WI38 (cell line): ENCODE data around the gene RNF220.

Source experiments
- H3K4me3 ChIP-seq: 2 replicates; pipeline ENCODE4 v1.5.1; 2011; ENCODE audit warnings: low read depth, mild to moderate bottlenecking, control low read depth, low read length
- CTCF ChIP-seq: IDR thresholded peaks from 2 replicates; pipeline ENCODE4 v1.5.1; 2012; ENCODE audit warnings: low read depth, mild to moderate bottlenecking, control low read depth, low read length

The RNF220 gene

GRCh38 chr1:44537538-44537937 is 132.5 kb downstream of the RNF220 start:
- no peak overlapping the region for H3K4me3 ChIP-seq
- no peak for TF ChIP-seq CTCF

GRCh38 chr1:44537956-44538355 is 132.9 kb downstream of the RNF220 start:
- no peak for TF ChIP-seq CTCF
- H3K4me3 ChIP-seq: no peak overlapping the region

- no peak for TF ChIP-seq CTCF
- H3K4me3 ChIP-seq: no peak overlapping the region
Observed at GRCh38 chr1:44539991-44540730, 135.1 kb downstream of the RNF220 start.

GRCh38 chr1:44542420-44543063 is 137.5 kb downstream of the RNF220 start:
- no peak for TF ChIP-seq CTCF
- H3K4me3 ChIP-seq: no peak overlapping the region

- TF ChIP-seq CTCF: no peak
- no peak overlapping the region for H3K4me3 ChIP-seq
Observed at GRCh38 chr1:44543064-44543744, 138.1 kb downstream of the RNF220 start.

GRCh38 chr1:44543786-44544185 is 138.7 kb downstream of the RNF220 start:
- H3K4me3 ChIP-seq: no peak overlapping the region
- TF ChIP-seq CTCF: no peak

GRCh38 chr1:44544960-44545359 is 139.9 kb downstream of the RNF220 start:
- H3K4me3 ChIP-seq: no peak overlapping the region
- no peak for TF ChIP-seq CTCF
